DOHH2 (cell line): ENCODE results near the gene CCDC88C.

ENCODE experiments used
- H3F3A ChIP-seq: fragments of 200-600 bp; sonication (generic), shearing (Covaris generic); 2 replicates; pipeline ENCODE4 v1.6.0; 2016; ENCODE audit warnings: antibody characterized with exemption, mild to moderate bottlenecking; ENCODE audit not compliant: control insufficient read depth, insufficient read depth
- H3K27ac ChIP-seq: fragments of 200-600 bp; sonication (generic); 2 replicates; pipeline ENCODE4 v1.5.1; 2014; ENCODE audit warnings: low read depth, mild to moderate bottlenecking, low read length, moderate library complexity
- H3K27me3 ChIP-seq: fragments of 200-600 bp; sonication (generic); 2 replicates; pipeline ENCODE4 v1.6.1; 2014; ENCODE audit warnings: mild to moderate bottlenecking, low read length, mixed read lengths; ENCODE audit not compliant: control insufficient read depth
- H3K36me3 ChIP-seq: fragments of 200-600 bp; sonication (generic); 2 replicates; pipeline ENCODE4 v1.6.1; 2014; ENCODE audit warnings: mild to moderate bottlenecking, low read length, moderate library complexity, mixed read lengths; ENCODE audit not compliant: control insufficient read depth
- H3K4me1 ChIP-seq: fragments of 200-600 bp; sonication (generic); 2 replicates; pipeline ENCODE4 v1.6.1; 2014; ENCODE audit warnings: mild to moderate bottlenecking, low read length, mixed read lengths; ENCODE audit not compliant: control insufficient read depth
- H3K4me2 ChIP-seq: fragments of 200-600 bp; sonication (generic); 2 replicates; pipeline ENCODE4 v1.6.0; 2014; ENCODE audit warnings: mild to moderate bottlenecking, low read length, moderate library complexity
- H3K4me3 ChIP-seq: fragments of 200-600 bp; sonication (generic); 2 replicates; pipeline ENCODE4 v1.5.1; 2014; ENCODE audit warnings: mild to moderate bottlenecking, low read length, mixed read lengths
- H3K79me2 ChIP-seq: fragments of 200-600 bp; sonication (generic); 2 replicates; pipeline ENCODE4 v1.6.1; 2014; ENCODE audit warnings: mild to moderate bottlenecking, low read length, mixed read lengths; ENCODE audit not compliant: control insufficient read depth
- H3K9me2 ChIP-seq: fragments of 200-600 bp; sonication (generic); replicated peaks from 2 replicates; pipeline ENCODE4 v1.6.1; 2014; ENCODE audit warnings: mild to moderate bottlenecking, low read length, mixed read lengths; ENCODE audit not compliant: control insufficient read depth
- H3K9me3 ChIP-seq: fragments of 200-600 bp; sonication (generic); 2 replicates; pipeline ENCODE4 v1.6.1; 2014; ENCODE audit warnings: antibody characterized with exemption, low read length, mixed read lengths; ENCODE audit not compliant: control insufficient read depth, insufficient read depth
- H4K20me1 ChIP-seq: fragments of 200-600 bp; sonication (generic); 2 replicates; pipeline ENCODE4 v1.6.0; 2014; ENCODE audit warnings: low read depth, mild to moderate bottlenecking, antibody characterized with exemption, low read length, moderate library complexity; ENCODE audit not compliant: control insufficient read depth, insufficient read depth
- CTCF ChIP-seq: fragments of 200-600 bp; sonication (generic); IDR thresholded peaks from one replicate; pipeline ENCODE4 v1.5.1; 2014; ENCODE audit warnings: antibody characterized with exemption, mild to moderate bottlenecking, low read depth, low read length; ENCODE audit not compliant: poor library complexity, severe bottlenecking
- EZH2phosphoT487 ChIP-seq: fragments of 200-600 bp; sonication (generic); IDR thresholded peaks from 2 replicates; pipeline ENCODE4 v1.6.1; 2017; ENCODE audit warnings: borderline replicate concordance, mild to moderate bottlenecking, antibody characterized with exemption, low read length, moderate library complexity, mixed read lengths

CCDC88C gene

GRCh38 chr14:91396959-91397815 lies 20.4 kb downstream of the CCDC88C start:
- Histone ChIP-seq H3K4me1 (peaks cover 95% of the 10 kb centered on the region), H3K27me3 (no peaks in the 10 kb centered on the region), H3K79me2 (peaks cover 98% of the 10 kb centered on the region), H3F3A (peaks cover 16% of the 10 kb centered on the region), H3K27ac (peak overlapping the region; percentile 78), H4K20me1 (peaks cover 55% of the 10 kb centered on the region), H3K4me2 (peak overlapping the region; percentile 89), H3K9me2 (no peaks in the 10 kb centered on the region), H3K4me3 (peak overlapping the region; percentile 61), H3K9me3 (no peaks in the 10 kb centered on the region), H3K36me3 (peaks cover 61% of the 10 kb centered on the region)
- no peak for TF ChIP-seq CTCF
- TF ChIP-seq EZH2phosphoT487 = no peak

- Histone ChIP-seq H3K27me3 (no peaks in the 10 kb centered on the region), H3K9me2 (no peaks in the 10 kb centered on the region), H3K79me2 (peaks cover 99% of the 10 kb centered on the region), H3K4me1 (peaks cover 99% of the 10 kb centered on the region), H3K36me3 (peaks cover 65% of the 10 kb centered on the region), H3F3A (peaks cover 11% of the 10 kb centered on the region), H4K20me1 (peaks cover 55% of the 10 kb centered on the region), H3K4me3 (peak overlapping the region; percentile 61; the same call in 1 of the 2 replicates), H3K27ac (no peak overlapping the region), H3K9me3 (no peaks in the 10 kb centered on the region), H3K4me2 (peak overlapping the region; percentile 89; the same call in 1 of the 2 replicates)
- TF ChIP-seq EZH2phosphoT487 (no peak), CTCF (no peak)
Observed at GRCh38 chr14:91396013-91396660, 21.5 kb downstream of the CCDC88C start.

- Histone ChIP-seq H3K27ac (no peak overlapping the region), H3K9me3 (no peaks in the 10 kb centered on the region), H3K27me3 (no peaks in the 10 kb centered on the region), H3K4me1 (peaks cover 100% of the 10 kb centered on the region), H3K79me2 (peaks cover 100% of the 10 kb centered on the region), H3F3A (peaks cover 6% of the 10 kb centered on the region), H3K4me2 (peak overlapping the region; percentile 23; the same call in 1 of the 2 replicates), H3K4me3 (no peak overlapping the region), H3K36me3 (peaks cover 68% of the 10 kb centered on the region), H3K9me2 (no peaks in the 10 kb centered on the region), H4K20me1 (peaks cover 54% of the 10 kb centered on the region)
- no peak for TF ChIP-seq EZH2phosphoT487
- no peak for TF ChIP-seq CTCF
Observed at GRCh38 chr14:91395466-91395865, 22.2 kb downstream of the CCDC88C start.
